ENCODE results near the gene MAP3K5. TPM values are rescaled to one million over a fixed set of nuclear protein-coding genes. Genes with fewer than 3 reads are reported as not detected.
A peak's percentile ranks its signal among the peaks of the same experiment; 100 is the strongest.

MAP3K5 gene
- polyA plus RNA-seq, 4 donors: 6.0 to 8.7 (median 6.8) TPM

DNA sequence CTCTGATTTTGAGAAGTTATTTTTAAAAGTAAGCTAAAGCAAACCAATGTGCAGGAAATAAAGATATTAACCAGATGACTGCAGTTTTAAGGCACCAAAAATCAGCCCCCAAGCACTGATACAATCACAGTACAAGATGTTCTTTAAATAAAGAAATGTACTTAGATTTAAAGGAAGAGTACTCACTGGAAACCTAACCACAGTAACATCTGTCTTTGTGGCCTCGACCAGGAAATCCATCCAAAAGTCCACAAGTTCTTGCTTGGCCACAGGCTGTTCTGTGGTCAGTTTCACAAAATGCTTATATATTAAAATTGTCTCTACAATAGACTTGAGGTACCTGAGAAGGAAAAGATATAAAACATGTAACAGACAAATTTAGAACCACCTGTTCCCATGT is 136.2 kb downstream of the MAP3K5 start:
- no peak for DNase-seq (ENCODE audit: low read depth in 4 of 4, low spot score in 3 of 4)

DNA sequence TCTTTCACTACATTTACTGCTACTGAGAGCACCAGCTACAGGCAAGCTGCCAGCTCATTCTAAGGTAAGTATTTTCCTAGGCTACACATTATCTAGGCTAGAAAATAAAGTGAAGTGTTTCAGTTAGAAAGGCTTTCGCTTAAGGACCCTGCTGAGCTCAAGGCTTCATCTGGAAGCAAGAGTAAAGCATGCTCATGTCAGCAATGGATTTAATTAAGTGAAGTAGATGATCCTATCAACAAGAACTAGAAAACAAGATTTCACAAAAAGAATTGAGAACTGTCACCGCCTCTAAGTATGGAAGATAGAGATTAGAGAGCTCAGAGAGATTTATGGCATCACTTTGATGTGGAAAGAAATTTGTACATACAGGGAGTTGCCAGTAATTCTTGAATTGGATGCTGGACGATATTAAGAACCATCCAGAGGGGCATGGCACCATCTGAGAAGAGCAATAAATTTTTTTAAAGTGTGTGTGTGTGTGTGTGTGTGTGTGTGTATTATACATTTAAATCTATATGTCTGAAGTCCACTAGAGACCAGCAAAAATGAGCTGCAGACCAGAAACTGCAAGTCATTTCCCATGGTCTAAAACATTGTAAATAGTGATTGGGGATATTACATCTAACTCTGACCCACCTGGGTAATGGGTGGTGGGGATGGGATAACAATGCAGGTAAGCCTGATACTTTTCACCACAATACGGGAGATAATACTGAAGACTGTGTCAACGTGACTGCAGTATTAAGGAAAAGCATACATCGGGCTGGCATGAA is 136.8 kb downstream of the MAP3K5 start:
- no peak for DNase-seq (ENCODE audit: low read depth in 4 of 4, low spot score in 3 of 4)

DNA sequence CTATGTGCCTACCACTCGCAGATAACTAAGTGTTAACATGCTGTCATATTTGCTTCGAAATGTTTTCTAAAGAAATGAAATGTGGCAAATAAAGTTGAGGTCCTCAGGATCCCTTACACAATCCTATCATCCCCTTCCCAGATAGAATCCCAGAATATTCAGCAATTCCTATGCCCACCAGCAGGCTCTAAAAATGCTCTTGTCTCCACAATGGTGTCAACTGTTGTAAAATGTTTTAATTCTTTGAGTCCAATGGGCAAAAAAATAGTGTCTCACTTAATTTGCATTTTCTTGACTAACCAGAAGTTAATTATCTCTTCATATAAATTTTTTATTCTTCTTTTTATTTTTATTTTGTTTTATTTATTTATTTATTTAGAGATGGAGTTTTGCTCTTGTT is 138.2 kb downstream of the MAP3K5 start:
- no peak for DNase-seq (ENCODE audit: low read depth in 4 of 4, low spot score in 3 of 4)

DNA sequence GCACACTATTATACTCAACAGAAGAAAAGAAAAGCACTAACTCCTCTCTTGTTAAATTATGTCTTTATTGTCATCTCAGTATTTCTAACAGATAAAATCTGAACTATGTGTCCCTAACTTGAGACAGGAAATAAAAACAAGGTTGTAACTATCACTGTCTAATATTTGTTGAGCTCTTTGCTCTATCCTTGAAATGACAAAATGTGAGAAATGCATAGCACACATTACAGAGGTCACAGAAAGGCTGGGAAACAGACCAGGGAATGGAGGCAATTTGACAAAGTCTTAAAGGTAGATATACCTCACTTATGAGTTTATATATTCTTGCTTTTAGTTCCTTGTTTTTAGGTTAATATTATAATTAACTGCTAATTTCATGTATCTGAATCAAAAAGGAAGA is 139.6 kb downstream of the MAP3K5 start:
- DNase-seq (ENCODE audit: low read depth in 4 of 4, low spot score in 3 of 4): no peak

DNA sequence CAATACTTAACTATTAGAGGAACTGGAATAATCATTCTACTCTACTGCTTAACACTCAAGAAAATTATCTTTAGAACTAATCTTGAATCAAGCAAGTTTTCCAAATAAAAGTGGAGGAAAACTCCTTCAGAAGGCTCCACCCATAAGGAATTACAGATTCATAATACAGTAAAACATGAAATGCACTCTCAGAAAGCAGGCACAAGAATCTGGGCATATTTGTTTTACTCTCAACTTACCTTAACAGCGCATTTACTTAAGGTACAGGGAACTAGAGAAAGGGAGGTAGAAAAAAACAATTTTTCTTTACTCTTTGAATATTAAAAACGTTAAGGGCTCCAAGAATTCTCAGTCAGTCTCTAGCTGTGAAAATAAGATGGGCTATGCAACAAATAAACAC is 140.3 kb downstream of the MAP3K5 start:
- DNase-seq (ENCODE audit: low read depth in 4 of 4, low spot score in 3 of 4): no peak

DNA sequence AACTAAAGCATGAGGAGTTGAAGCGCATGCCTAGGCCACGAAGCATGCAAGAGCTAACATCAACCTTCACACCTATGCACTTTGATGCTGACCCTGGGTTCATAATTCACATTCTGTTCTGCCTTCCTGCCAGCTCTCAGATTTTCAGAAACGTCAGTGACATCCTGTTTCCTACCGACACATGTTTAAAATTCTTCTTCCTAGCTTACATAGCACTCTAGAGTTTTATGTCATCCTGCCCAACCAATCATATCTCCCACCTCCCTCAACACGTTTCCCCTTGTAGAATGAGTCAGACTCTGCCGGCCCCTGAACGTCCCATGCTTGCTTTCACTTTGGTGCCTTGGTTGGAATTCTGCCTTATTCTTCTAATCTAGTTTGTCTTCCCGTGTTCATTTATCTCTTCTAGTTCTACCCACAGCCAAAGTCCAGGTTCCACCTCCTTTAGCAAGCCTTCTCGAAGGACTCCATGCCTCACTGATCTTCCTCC is 144.9 kb downstream of the MAP3K5 start:
- DNase-seq (ENCODE audit: low read depth in 4 of 4, low spot score in 3 of 4): no peak

DNA sequence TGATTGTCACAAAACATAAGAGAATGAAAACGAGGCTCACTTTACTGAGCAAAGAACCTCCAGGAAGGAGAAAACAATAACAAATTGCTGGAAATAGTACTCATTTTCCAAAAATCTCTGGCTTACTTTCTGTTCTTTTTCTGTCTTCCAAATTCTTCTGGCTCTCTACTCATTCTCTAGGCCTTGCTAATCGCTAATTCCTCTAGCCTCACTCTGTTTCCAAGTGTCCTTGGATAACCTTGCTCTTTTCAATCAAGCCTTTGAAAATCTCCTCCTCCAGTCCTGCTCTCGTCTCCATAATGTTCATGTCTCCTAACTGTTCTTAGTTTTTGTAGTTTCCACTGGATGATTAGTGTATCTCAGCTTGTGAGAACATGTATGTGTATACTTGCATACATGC is 145.9 kb downstream of the MAP3K5 start:
- no peak for DNase-seq (ENCODE audit: low read depth in 4 of 4, low spot score in 3 of 4)

DNA sequence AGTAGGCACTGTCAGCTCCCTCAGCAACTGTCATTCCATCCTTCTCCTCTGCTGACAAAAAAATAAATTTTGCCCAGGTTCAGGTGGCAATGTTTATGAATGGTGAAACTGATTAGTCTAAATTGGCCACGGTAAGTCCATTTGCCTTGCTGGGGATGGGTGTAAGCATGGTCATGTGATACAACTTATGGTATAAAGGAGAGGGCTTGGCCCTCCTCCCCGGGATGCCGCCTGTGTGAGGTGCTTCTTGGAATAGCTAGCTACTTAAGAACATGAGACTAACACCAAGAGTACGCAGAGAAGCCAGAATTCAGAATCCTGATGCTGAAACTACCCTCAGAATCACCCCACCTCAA is 147.7 kb downstream of the MAP3K5 start:
- no peak for DNase-seq (ENCODE audit: low read depth in 4 of 4, low spot score in 3 of 4)

DNA sequence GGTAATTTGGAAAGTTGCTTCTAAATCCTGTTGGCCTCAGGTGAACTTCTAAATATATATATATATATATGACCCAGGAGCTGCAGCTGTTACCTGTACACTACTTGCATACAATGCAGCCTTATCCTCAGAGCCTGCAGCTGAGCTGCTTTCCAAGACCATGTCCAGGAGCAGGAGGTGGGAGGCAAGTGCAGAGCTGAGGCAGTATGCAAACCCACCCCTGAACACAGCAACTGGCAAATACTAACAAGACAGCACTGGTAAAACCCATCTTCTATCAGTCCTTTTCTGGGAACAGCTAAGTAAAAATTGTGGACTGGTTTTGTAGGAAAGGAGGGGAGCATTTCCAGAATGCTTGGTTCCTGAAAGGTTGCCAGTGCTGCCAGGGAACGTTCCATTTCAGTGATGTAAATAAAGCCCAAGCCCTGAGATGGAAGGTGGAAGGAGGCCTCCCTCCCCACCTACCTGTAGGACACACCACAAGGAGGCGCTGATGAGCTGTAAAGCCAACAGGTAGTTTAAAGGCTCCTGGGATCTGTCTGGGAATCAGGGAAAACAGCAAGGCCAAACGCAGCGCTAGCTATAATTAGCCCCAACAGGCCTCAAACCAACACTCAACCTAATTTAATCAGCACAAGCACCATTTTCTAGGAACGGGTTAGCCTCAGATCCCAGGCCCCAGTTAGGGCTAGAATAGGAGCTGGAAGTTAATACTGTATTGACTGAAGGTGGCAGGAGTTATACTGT is 148.3 kb downstream of the MAP3K5 start:
- peak; percentile 78 to 87 (median 82) for DNase-seq (ENCODE audit: low read depth in 4 of 4, low spot score in 3 of 4)

DNA sequence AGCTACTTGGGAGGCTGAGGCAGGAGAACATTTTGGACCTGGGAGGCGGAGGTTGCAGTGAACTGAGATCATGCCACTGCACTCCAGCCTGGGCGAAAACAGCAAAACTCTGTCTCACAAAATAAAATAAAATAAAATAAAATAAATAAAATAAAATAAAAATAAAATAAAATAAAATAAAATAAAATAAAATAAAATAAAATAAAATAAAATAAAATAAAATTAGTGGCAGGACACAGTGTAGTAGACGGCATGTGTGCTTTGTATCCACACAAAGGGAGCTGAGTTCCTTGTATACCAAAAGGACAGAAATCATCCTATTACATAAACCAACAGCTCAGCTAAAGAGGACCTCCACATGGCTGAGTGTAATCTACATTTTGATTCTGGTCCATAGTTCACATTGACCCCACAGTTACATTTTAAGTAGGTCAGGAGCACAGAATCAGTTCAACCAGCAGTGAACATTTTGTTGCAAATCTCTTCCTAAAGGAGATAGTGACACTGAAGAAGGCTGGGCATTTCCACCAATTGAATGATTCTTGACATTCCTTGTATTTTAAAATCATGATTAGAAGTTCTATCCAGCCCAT is 150.3 kb downstream of the MAP3K5 start:
- DNase-seq (ENCODE audit: low read depth in 4 of 4, low spot score in 3 of 4): no peak

DNA sequence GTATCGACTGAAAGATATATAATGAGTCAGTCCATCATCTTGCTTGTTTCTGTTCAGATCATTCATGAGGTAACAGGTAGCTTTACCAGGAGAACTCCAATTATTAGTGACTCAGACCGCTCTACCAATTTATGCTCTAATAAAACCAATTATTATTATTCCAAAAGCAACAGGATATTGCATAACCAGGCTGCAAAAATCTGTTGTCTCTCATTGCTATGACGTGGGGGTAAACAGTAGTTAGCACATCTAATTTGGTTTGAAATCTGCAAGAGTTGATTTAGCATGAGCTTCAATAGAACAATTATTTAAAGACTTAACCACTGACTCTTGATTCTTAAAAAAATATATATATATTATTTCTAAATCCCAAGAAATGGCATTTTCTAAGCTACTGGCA is 151.1 kb downstream of the MAP3K5 start:
- DNase-seq (ENCODE audit: low read depth in 4 of 4, low spot score in 3 of 4): no peak

DNA sequence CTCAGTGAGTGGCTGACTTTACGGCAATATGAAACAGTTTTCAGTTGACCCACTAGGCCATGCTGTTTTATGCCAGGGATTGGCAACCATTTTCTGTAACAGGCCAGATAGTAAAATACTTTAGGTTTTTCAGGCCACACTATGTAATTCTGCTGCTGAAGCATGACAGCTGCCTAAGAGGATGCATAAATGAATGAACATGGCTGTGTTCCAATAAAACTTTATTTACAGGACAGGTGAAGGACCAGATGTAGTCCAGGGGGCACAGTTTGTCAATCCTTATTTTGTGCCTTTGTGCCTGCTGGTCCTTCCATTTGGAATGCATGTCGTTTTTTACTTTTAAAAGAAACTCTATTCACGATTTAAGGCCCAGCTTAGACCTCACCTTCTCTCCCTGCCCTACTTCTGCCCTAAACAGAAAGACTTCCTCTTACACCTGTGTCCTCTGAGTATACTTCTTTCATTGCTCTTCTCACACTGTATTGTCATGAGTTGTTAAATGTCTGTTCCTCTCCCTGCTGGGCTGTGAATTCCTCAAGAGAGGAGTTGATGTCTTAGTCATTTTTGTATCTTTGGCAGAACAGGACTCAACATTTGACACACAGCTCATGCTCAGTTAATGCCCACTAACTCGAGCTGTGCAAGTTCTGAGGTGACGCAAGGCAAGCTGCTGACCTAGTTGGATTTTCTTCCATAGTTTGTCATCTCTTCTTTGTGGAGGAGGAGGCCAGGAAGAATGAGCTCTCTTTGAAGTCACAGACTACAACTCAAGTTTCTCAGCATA is 152.0 kb downstream of the MAP3K5 start:
- no peak for DNase-seq (ENCODE audit: low read depth in 4 of 4, low spot score in 3 of 4)

DNA sequence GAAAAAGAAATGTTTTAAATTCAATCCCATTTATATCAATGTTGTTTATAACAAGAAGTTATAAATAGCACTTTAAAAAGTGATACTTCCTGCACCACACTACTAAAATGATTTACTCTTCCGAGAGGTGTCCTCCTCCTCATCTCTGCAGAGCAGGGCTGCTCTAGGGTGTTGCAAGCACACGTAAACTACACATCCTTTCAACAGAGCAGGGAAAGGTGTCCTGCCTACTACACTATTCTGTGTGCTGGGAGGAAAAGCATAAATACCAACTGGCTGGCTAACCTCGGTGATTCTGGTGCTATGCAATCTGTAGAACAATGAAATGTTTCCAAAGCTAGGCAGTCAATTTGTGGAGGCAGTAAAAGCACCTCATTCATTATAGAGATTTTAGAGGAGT is 152.6 kb downstream of the MAP3K5 start:
- no peak for DNase-seq (ENCODE audit: low read depth in 4 of 4, low spot score in 3 of 4)

DNA sequence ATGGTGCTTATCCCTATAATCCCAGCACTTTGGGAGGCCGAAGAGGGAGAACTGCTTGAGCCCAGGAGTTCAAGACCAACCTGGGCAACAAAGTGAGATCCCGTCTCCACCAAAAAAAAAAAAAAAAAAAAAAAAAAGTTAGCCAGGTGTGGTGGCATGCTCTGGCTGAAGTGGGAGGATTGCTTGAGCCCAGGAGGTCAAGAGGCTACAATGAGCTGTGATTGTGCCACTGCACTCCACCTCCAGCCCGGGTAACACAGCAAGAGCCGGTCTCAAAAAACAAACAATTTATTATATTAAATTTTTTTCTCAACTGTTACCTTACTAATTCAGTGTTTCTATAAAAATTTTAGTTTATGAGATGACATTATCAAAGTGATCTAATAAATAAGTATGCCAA is 156.7 kb downstream of the MAP3K5 start:
- no peak for DNase-seq (ENCODE audit: low read depth in 4 of 4, low spot score in 3 of 4)

DNA sequence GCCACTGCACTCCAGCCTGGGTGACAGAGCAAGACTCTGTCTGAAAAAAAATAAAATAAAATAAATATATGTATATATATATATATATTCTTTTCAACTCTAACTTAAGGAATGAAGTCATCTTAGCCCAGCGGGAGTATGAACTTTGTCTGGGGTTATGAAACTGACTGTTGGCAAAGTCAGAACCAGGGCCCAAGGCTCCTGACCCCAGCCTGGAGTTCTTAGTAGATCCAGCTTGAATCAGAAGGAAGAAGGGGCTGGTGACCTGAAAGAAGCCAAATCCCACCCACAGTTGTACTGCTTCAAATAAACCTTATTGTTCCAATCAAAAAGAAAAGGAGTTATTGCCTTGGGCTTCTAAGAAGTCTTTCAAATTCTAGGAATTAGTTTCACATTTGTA is 158.9 kb downstream of the MAP3K5 start:
- DNase-seq (ENCODE audit: low read depth in 4 of 4, low spot score in 3 of 4): no peak

DNA sequence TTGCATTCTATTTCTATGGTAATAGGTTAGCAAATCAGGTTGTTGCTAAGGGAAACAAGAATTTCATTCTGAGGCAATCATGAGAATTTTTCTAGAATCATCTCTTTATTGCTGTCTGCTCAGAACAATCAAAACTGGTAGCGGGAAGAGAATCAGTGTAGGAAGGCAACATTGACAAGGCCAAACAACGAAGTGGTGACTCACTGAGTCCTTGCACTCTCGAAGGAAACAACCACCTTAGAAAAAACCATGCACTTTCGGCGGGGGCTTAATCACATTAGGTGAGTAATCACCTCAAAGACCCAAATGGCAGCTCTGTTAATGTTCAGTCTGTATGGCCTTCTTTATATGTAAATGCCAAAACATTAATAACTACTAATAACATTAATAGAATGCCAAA is 163.3 kb downstream of the MAP3K5 start:
- DNase-seq (ENCODE audit: low read depth in 4 of 4, low spot score in 3 of 4): no peak

DNA sequence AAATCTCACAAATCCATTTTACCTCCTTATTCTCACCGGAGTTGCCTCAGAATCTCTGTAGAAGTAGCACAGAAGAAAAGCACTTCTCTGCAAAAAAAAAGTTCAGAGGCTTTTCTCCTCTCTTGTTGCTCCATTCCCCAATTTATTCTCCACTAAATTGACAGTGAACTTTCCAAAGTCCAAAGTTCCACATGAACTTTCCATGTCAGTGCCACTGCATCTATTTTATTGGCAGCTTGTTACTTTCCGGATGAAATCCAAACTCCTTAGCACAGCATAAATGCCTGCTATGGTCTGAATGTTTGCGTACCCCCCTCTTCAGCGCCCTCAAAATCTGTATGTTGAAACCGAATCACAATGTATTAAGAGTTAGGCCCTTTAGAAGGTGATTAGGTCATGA is 165.1 kb downstream of the MAP3K5 start:
- no peak for DNase-seq (ENCODE audit: low read depth in 4 of 4, low spot score in 3 of 4)

DNA sequence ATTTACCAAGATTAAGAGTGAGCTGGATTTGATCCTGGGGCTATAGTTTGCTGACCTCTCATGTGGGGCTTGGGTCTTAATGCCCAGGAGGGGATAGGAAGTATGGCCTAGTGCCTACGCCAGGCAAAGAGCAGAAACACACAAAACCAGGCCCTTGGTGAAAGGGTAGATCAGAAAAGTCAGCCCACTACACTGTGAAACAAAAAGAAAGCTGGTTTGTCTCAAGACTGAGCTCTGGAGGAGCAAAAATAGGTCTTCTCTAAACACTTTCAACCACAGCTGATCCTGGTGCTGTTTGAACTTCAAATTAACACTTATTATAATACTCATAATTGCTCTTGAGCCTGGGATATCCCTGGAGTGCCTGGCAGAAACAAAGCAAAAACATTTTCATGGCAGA is 167.0 kb downstream of the MAP3K5 start:
- no peak for DNase-seq (ENCODE audit: low read depth in 4 of 4, low spot score in 3 of 4)

DNA sequence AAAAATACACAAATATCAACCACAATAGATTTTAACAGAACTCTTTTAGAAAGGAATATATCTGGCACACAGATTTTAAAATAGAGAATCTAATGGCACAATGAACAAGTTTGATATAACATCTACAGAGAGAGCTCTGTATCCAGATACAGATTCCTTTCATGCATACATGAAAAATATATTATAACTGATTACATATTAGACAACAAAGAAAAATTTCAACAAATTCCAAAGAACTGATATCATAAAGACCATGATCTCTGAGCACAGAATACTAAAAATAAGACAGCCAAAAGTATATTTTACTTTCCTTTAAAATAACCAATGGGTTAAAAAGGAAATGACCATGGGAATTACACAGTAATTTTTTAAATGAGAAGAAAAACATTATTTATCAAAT is 167.9 kb downstream of the MAP3K5 start:
- DNase-seq (ENCODE audit: low read depth in 4 of 4, low spot score in 3 of 4): no peak

DNA sequence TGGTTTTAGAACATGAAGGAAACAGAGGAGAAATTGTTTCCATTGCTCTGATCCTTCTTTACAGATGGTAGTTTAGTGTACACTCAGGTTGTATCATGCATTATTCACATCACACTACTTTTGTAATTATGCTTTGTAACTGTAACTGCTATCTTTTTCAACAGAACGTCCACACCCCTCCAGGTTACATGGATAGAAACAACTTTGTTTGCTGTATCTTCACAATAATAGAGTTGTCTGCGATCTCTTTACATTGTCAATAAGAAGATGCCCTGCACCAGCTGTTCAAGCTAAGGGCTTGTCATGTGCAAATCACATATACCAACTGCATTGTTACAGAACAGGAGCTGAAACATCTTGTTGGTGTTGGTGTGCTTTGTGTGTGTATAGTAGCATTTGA is 174.2 kb downstream of the MAP3K5 start:
- DNase-seq (ENCODE audit: low read depth in 4 of 4, low spot score in 3 of 4): no peak

DNA sequence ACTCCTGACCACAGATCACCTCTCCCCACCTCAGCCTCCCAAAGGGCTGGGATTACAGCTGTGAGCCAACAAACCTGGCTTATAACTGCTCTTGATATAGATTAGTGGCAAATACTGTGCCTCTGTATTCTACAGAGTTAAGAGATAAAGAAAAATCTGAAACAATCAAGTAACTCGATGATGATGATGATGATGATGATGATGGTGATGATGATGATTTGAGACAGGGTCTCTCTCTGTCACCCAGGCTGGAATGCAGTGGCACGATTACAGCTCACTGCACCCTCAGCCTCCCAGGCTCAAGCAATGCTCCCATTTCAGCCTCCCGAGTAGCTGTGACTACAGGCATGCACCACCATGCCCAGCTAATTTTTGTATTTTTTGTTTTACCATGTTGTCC is 175.8 kb downstream of the MAP3K5 start:
- DNase-seq (ENCODE audit: low read depth in 4 of 4, low spot score in 3 of 4): no peak
